GM19099 (cell line): ENCODE results near the gene MAPKAPK2.
A peak's percentile ranks its signal among the peaks of the same experiment; 100 is the strongest.

ENCODE experiments used
- POLR2A ChIP-seq: IDR thresholded peaks from 3 replicates; pipeline ENCODE4 v1.6.1; 2011; ENCODE audit warnings: low read depth; ENCODE audit not compliant: insufficient read length; ENCODE audit errors: extremely low read depth

The MAPKAPK2 gene

GRCh38 chr1:206748348-206749030, 63.8 kb downstream of the MAPKAPK2 start:
- no peak for TF ChIP-seq POLR2A

GRCh38 chr1:206751891-206752290, 67.2 kb downstream of the MAPKAPK2 start:
- TF ChIP-seq POLR2A = no peak

GRCh38 chr1:206752481-206752880, 67.8 kb downstream of the MAPKAPK2 start:
- TF ChIP-seq POLR2A = no peak

GRCh38 chr1:206753141-206753540, 68.4 kb downstream of the MAPKAPK2 start:
- TF ChIP-seq POLR2A = no peak

GRCh38 chr1:206754011-206754410, 69.3 kb downstream of the MAPKAPK2 start:
- no peak for TF ChIP-seq POLR2A

GRCh38 chr1:206757524-206758266, 73.0 kb downstream of the MAPKAPK2 start:
- no peak for TF ChIP-seq POLR2A

GRCh38 chr1:206760590-206760989, 75.9 kb downstream of the MAPKAPK2 start:
- TF ChIP-seq POLR2A = no peak

- TF ChIP-seq POLR2A = no peak
These were observed 76.6 kb downstream of the MAPKAPK2 start for GRCh38 chr1:206761159-206761768.

- TF ChIP-seq POLR2A = peak; percentile 24
These were observed 81.6 kb downstream of the MAPKAPK2 start for GRCh38 chr1:206766251-206766856.

GRCh38 chr1:206768472-206769303, 84.0 kb downstream of the MAPKAPK2 start:
- TF ChIP-seq POLR2A = no peak

- TF ChIP-seq POLR2A = peak; percentile 29
These were observed 84.6 kb downstream of the MAPKAPK2 start for GRCh38 chr1:206769304-206769731.

GRCh38 chr1:206770531-206771337, 86.0 kb downstream of the MAPKAPK2 start, which contains the start of gene IL19:
Gene IL19, plus strand, starts transcription at chr1:206770773. Its CDS starts 65,890 bp downstream, at chr1:206836663.
- peak; percentile 68 for TF ChIP-seq POLR2A

GRCh38 chr1:206771338-206771692, 86.6 kb downstream of the MAPKAPK2 start:
- TF ChIP-seq POLR2A = no peak
